GM18520 (cell line): Measurements from ENCODE around the gene NAT8L.
"Not testable (repeated sequence)": the region's sequence is repeated elsewhere in the genome, so short reads cannot be mapped to it uniquely, and the experiment has no call there.

ENCODE experiments used
- ATAC-seq: cut with Tn5 transposase; IDR thresholded peaks from one replicate; pipeline ENCODE4 v1.9.1; 2021; ENCODE audit not compliant: unreplicated experiment

Gene NAT8L

GRCh38 chr4:2059046-2059725, at the start of gene NAT8L:
Gene NAT8L, plus strand, starts transcription at chr4:2059327. Its CDS starts 185 bp downstream, at chr4:2059512.
- no peak for ATAC-seq

GRCh38 chr4:2009651-2010233, 49.4 kb upstream of the NAT8L start:
- ATAC-seq = no peak

GRCh38 chr4:2011583-2011982, 47.5 kb upstream of the NAT8L start:
- ATAC-seq = no peak

- no peak for ATAC-seq
Observed at GRCh38 chr4:2015008-2015407, 44.1 kb upstream of the NAT8L start.

- not testable (repeated sequence) for ATAC-seq
Observed at GRCh38 chr4:2021358-2022018, 37.6 kb upstream of the NAT8L start.

GRCh38 chr4:2024683-2025082, 34.4 kb upstream of the NAT8L start:
- no peak for ATAC-seq

GRCh38 chr4:2025817-2026216, 33.3 kb upstream of the NAT8L start:
- ATAC-seq = no peak

- not testable (repeated sequence) for ATAC-seq
Observed at GRCh38 chr4:2027120-2027519, 32.0 kb upstream of the NAT8L start.

- ATAC-seq = not testable (repeated sequence)
Observed at GRCh38 chr4:2031161-2031560, 28.0 kb upstream of the NAT8L start.

- ATAC-seq = no peak
Observed at GRCh38 chr4:2036327-2036726, 22.8 kb upstream of the NAT8L start.

- ATAC-seq = no peak
Observed at GRCh38 chr4:2036866-2037265, 22.3 kb upstream of the NAT8L start.

GRCh38 chr4:2040391-2041238, 18.5 kb upstream of the NAT8L start:
- no peak for ATAC-seq

GRCh38 chr4:2041239-2042130, 17.6 kb upstream of the NAT8L start:
- no peak for ATAC-seq

- no peak for ATAC-seq
Observed at GRCh38 chr4:2042204-2042946, 16.8 kb upstream of the NAT8L start.

- ATAC-seq = no peak
Observed at GRCh38 chr4:2042947-2043395, 16.2 kb upstream of the NAT8L start.

- ATAC-seq = no peak
Observed at GRCh38 chr4:2043396-2044118, 15.6 kb upstream of the NAT8L start.

- no peak for ATAC-seq
Observed at GRCh38 chr4:2044119-2044485, 15.0 kb upstream of the NAT8L start.

GRCh38 chr4:2044542-2045517, 14.3 kb upstream of the NAT8L start:
- no peak for ATAC-seq
